Measurements from ENCODE around the gene TNS3. TPM values are rescaled to one million over a fixed set of nuclear protein-coding genes. Genes with fewer than 3 reads are reported as not detected.

TNS3 gene
- total and polyA plus RNA-seq, 10 of the 15 experiments (the other 5 are each of a cell fraction or from before 2014, with no cell fraction given) = 0.27 to 2.7 (median 0.79) TPM

DNA sequence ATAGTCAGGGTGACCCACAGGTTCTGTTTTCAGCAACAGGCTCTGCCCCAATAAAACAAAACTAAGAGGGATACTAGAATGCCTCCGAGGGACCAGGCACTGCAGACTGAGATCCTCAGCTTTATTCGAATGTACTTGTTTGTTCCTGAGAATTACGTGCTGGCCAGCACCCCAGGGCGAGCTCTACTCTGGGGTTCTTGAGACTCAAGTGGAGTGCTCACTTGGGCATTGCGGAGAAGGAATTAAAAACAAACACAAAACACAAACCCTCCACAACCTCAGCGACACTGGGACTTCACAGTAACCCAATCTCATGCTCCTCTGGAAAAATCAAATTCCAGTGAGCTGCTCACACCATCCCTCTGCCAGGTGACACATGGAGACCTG, 250.7 kb downstream of the TNS3 start:
- no peak overlapping the region for H3K4me3 ChIP-seq
- intact Hi-C loops (cut with micrococcal nuclease; ENCODE audit: unreplicated experiment) (no loop called here), in situ Hi-C loops (cut with MboI) (no loop called here)
- ChIA-PET POLR2A (no interaction called here), RAD21 (ENCODE audit: unreplicated experiment) (no interaction called here), SMC1A (ENCODE audit: uncharacterized antibody, unreplicated experiment) (no interaction called here), CTCF (no interaction called here)
- 23% methylated on average over 6 of the region's 6 CpGs for WGBS (ENCODE audit: insufficient coverage, insufficient replicate concordance, low lambda C conversion rate, missing lambda C conversion rate)
- BruUV-seq (replicated peaks) = no TSS peak
- ATAC-seq (no peak), FAIRE-seq (no peak), DNase-seq (ENCODE audit: low read depth, low spot score) (no peak)
- no peaks in the 10 kb centered on the region for H3K9me3 ChIP-seq (replicated peaks; ENCODE audit: control insufficient read depth, insufficient read depth, low read length)
- no peaks in the 10 kb centered on the region for H4K20me1 ChIP-seq (ENCODE audit: control insufficient read depth, insufficient read depth)
- no peak overlapping the region for H3K4me2 ChIP-seq (ENCODE audit: control insufficient read depth, insufficient read depth)
- no peaks in the 10 kb centered on the region; a peak in 1 of 4 replicates for H3K27me3 ChIP-seq (replicated peaks in 1 of 2; ENCODE audit: control insufficient read depth in 2 of 2, insufficient read depth in 2 of 2, low read length in 1 of 2)
- H3K4me1 ChIP-seq (ENCODE audit: control insufficient read depth, insufficient read depth, low read length) = no peaks in the 10 kb centered on the region
- no peaks in the 10 kb centered on the region for H3K79me2 ChIP-seq (ENCODE audit: control insufficient read depth, insufficient read depth, low read length)
- H2AFZ ChIP-seq (ENCODE audit: control insufficient read depth, low read depth, low read length) = no peak overlapping the region
- no peak overlapping the region for H3K9ac ChIP-seq (ENCODE audit: control insufficient read depth, insufficient read depth, low read length)
- no peak for TF ChIP-seq NFXL1 (IDR thresholded peaks at IDR 0.05; ENCODE audit: borderline replicate concordance)
- no peak for TF ChIP-seq GABPA (IDR thresholded peaks at IDR 0.05; ENCODE audit: low read depth)
- TF ChIP-seq ZNF622 (IDR thresholded peaks at IDR 0.05) = no peak
- TF ChIP-seq, protein P1, sequence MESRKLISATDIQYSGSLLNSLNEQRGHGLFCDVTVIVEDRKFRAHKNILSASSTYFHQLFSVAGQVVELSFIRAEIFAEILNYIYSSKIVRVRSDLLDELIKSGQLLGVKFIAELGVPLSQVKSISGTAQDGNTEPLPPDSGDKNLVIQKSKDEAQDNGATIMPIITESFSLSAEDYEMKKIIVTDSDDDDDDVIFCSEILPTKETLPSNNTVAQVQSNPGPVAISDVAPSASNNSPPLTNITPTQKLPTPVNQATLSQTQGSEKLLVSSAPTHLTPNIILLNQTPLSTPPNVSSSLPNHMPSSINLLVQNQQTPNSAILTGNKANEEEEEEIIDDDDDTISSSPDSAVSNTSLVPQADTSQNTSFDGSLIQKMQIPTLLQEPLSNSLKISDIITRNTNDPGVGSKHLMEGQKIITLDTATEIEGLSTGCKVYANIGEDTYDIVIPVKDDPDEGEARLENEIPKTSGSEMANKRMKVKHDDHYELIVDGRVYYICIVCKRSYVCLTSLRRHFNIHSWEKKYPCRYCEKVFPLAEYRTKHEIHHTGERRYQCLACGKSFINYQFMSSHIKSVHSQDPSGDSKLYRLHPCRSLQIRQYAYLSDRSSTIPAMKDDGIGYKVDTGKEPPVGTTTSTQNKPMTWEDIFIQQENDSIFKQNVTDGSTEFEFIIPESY (IDR thresholded peaks at IDR 0.05) = no peak
- TF ChIP-seq NR2C1 (IDR thresholded peaks at IDR 0.05) = no peak
- no peaks in the 10 kb centered on the region for H3K36me3 ChIP-seq (ENCODE audit: control insufficient read depth in 2 of 2, insufficient read depth in 2 of 2, low read length in 1 of 2)
- H3K27ac ChIP-seq (ENCODE audit: control insufficient read depth, insufficient read depth) = no peak overlapping the region

DNA sequence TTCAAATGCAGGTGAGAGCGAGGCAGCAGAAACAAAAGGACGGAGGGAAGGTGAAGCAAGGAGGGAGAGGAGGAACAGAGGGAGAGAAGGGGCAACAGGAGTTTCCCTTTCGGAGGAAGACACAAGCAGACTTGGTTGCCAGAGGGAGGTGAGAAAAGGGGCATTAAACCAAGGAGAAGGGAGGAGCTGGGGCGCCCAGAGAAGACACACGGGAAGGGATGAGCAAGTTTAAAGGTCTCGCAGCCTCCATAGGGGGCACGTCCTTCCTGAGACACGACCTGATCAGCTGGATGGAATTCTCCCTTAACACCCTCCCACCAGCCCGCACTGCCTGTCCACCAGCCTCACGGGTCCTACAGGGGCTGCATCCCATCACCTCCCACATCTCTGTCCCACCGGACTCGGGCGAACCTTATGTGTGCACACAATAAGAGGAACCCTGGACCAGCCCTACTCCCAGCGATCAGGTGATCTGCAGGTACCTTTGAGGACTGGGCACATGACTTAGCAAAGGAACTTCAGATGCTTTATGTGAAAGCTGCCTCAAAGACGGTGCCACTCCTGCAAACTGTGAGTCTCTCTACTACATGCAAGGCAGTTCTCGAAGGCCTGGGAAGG, 251.2 kb downstream of the TNS3 start:
- ChIA-PET CTCF (no interaction called here), POLR2A (no interaction called here), SMC1A (ENCODE audit: uncharacterized antibody, unreplicated experiment) (no interaction called here), RAD21 (ENCODE audit: unreplicated experiment) (no interaction called here)
- FAIRE-seq = no peak
- in situ Hi-C loops (cut with MboI) = no loop called here
- 36% methylated on average over 14 of the region's 16 CpGs for WGBS (ENCODE audit: insufficient coverage, insufficient replicate concordance, low lambda C conversion rate, missing lambda C conversion rate)
- Histone ChIP-seq H3K36me3 (ENCODE audit: control insufficient read depth in 2 of 2, insufficient read depth in 2 of 2, low read length in 1 of 2) (no peaks in the 10 kb centered on the region), H3K4me1 (ENCODE audit: control insufficient read depth, insufficient read depth, low read length) (no peaks in the 10 kb centered on the region), H3K27me3 (replicated peaks in 1 of 2; ENCODE audit: control insufficient read depth in 2 of 2, insufficient read depth in 2 of 2, low read length in 1 of 2) (no peaks in the 10 kb centered on the region; a peak in 1 of 4 replicates), H3K27ac (ENCODE audit: control insufficient read depth, insufficient read depth) (no peak overlapping the region), H4K20me1 (ENCODE audit: control insufficient read depth, insufficient read depth) (no peaks in the 10 kb centered on the region), H3K4me2 (ENCODE audit: control insufficient read depth, insufficient read depth) (no peak overlapping the region), H3K9me3 (replicated peaks; ENCODE audit: control insufficient read depth, insufficient read depth, low read length) (no peaks in the 10 kb centered on the region), H3K9ac (ENCODE audit: control insufficient read depth, insufficient read depth, low read length) (no peak overlapping the region), H3K79me2 (ENCODE audit: control insufficient read depth, insufficient read depth, low read length) (no peaks in the 10 kb centered on the region), H3K4me3 (no peak overlapping the region), H2AFZ (ENCODE audit: control insufficient read depth, low read depth, low read length) (no peak overlapping the region)
- DNase-seq (ENCODE audit: low read depth, low spot score) = no peak
- intact Hi-C loops (cut with micrococcal nuclease; ENCODE audit: unreplicated experiment) = no loop called here
- ATAC-seq = no peak
- BruUV-seq (replicated peaks) = no TSS peak
- no peak for TF ChIP-seq POLR2AphosphoS2 (IDR thresholded peaks at IDR 0.05; ENCODE audit: low read depth, low read length)
- TF ChIP-seq, protein P2, sequence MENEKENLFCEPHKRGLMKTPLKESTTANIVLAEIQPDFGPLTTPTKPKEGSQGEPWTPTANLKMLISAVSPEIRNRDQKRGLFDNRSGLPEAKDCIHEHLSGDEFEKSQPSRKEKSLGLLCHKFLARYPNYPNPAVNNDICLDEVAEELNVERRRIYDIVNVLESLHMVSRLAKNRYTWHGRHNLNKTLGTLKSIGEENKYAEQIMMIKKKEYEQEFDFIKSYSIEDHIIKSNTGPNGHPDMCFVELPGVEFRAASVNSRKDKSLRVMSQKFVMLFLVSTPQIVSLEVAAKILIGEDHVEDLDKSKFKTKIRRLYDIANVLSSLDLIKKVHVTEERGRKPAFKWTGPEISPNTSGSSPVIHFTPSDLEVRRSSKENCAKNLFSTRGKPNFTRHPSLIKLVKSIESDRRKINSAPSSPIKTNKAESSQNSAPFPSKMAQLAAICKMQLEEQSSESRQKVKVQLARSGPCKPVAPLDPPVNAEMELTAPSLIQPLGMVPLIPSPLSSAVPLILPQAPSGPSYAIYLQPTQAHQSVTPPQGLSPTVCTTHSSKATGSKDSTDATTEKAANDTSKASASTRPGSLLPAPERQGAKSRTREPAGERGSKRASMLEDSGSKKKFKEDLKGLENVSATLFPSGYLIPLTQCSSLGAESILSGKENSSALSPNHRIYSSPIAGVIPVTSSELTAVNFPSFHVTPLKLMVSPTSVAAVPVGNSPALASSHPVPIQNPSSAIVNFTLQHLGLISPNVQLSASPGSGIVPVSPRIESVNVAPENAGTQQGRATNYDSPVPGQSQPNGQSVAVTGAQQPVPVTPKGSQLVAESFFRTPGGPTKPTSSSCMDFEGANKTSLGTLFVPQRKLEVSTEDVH (IDR thresholded peaks at IDR 0.05; ENCODE audit: low read depth, partially characterized antibody) = no peak
- TF ChIP-seq, protein P3, sequence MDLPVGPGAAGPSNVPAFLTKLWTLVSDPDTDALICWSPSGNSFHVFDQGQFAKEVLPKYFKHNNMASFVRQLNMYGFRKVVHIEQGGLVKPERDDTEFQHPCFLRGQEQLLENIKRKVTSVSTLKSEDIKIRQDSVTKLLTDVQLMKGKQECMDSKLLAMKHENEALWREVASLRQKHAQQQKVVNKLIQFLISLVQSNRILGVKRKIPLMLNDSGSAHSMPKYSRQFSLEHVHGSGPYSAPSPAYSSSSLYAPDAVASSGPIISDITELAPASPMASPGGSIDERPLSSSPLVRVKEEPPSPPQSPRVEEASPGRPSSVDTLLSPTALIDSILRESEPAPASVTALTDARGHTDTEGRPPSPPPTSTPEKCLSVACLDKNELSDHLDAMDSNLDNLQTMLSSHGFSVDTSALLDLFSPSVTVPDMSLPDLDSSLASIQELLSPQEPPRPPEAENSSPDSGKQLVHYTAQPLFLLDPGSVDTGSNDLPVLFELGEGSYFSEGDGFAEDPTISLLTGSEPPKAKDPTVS (IDR thresholded peaks at IDR 0.05; ENCODE audit: low read depth, low read length) = no peak
- no peak for TF ChIP-seq NFYA (IDR thresholded peaks at IDR 0.05; ENCODE audit: borderline replicate concordance, low read depth, low read length)
- TF ChIP-seq NFIC (IDR thresholded peaks at IDR 0.05; ENCODE audit: low read depth, low read length) = no peak

All from GM12878 (cell line).